WTC11 (cell line): ENCODE results near the gene PCID2.

Experiments used
- CBFB ChIP-seq: sonication (generic); formaldehyde crosslinking; IDR thresholded peaks from 2 replicates; pipeline ENCODE4 v1.8.1; 2022; ENCODE audit warnings: mild to moderate bottlenecking, low read depth, missing genetic modification reagents
- ELF4 ChIP-seq: sonication (generic); formaldehyde crosslinking; IDR thresholded peaks from 2 replicates; pipeline ENCODE4 v1.8.1; 2022; ENCODE audit warnings: low read depth, mild to moderate bottlenecking, moderate library complexity, missing genetic modification reagents
- TF ChIP-seq, protein P1 (sequence below): fragments of 200-600 bp; IDR thresholded peaks from 2 replicates; pipeline ENCODE4 v1.8.0; 2022; ENCODE audit warnings: antibody characterized with exemption

GRCh38 chr13:113205428-113205931, 3.0 kb downstream of the PCID2 start:
- TF ChIP-seq CBFB (CRISPR knock-in tag) (no peak), ELF4 (CRISPR knock-in tag) (no peak)
- TF ChIP-seq, protein P1, sequence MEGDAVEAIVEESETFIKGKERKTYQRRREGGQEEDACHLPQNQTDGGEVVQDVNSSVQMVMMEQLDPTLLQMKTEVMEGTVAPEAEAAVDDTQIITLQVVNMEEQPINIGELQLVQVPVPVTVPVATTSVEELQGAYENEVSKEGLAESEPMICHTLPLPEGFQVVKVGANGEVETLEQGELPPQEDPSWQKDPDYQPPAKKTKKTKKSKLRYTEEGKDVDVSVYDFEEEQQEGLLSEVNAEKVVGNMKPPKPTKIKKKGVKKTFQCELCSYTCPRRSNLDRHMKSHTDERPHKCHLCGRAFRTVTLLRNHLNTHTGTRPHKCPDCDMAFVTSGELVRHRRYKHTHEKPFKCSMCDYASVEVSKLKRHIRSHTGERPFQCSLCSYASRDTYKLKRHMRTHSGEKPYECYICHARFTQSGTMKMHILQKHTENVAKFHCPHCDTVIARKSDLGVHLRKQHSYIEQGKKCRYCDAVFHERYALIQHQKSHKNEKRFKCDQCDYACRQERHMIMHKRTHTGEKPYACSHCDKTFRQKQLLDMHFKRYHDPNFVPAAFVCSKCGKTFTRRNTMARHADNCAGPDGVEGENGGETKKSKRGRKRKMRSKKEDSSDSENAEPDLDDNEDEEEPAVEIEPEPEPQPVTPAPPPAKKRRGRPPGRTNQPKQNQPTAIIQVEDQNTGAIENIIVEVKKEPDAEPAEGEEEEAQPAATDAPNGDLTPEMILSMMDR, result no peak
